ENCODE measurements around the gene UCP2.

Gene UCP2

DNA sequence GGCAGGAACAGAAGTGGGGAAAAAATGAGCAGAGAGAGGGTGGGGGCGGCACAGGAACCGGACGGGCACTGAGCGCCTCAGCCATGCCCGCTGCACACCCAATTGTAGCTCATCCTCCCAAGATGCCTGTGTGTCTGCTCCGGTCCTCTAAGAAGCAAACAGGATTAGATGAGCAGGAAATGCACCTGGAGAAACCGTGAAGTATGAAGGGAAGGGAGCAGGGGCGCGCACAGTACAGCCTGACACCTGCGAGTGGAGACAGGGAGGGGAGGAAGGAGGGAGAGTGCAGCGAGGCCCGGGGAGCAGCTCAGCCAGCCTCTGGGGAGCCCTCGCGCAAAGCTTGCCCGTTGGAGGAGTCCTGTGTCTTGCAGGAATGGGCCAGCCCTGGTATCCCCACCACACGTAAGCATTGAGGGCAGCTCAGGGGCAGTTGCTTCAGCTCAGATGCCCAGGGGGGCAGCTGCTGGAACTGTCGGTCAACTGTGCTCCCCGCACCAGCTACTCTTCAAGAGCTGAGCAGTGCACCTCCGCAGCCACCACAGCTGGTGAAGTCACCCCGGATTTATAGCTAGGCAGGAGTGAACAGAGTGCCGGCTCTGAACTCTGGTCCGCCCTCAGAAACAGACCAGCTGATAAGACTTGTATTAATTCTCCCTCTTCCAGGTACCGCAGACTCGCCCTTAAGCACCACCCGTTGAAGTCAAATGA is 24.8 kb downstream of the UCP2 start:
- no peak overlapping the region for H3K4me3 ChIP-seq (ENCODE audit: low read depth, low read length)
- DNase-seq (ENCODE audit: low read depth): no peak
- TF ChIP-seq CTCF (conservative IDR thresholded peaks at IDR 0.05; ENCODE audit: low read depth, low read length): no peak

DNA sequence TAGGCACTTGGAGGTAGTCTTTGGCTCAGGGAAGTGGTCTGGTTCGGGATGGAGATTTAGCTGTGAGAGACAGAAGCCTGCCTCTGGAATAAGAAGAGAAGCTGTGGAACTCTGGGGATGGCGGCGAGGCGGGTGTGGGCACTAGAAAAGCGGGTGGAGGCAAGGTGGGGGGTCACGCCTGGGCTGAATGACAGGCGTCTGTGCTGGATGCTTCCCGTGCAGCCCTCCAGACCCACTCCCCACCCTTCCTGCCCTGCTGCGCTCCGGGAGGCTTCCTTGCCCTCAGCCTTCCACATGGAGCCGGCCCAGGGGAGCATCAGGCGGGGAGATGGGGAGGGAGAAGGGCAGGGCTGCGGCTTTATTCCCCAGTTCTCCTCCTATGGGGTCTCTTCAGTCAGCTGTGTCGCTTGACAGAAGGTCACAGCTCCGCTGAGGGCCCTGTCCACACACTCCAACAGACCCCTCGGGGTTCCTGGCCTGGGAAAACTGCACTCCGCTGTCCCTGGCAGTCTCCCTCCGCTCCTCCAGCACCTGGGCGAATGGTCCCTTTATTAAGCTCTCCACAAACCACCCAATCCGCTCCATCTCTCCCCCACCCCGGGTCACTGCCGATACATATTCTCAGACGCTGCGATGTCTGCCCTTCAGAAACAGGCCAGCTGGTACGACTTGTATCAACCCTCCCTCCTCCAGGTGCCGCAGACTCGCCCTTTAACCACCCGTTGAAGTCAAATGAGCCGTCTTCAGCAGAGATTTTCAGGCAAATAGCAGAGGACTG is 25.6 kb downstream of the UCP2 start:
- H3K4me3 ChIP-seq (ENCODE audit: low read depth, low read length): no peak overlapping the region
- no peak for TF ChIP-seq CTCF (conservative IDR thresholded peaks at IDR 0.05; ENCODE audit: low read depth, low read length)
- DNase-seq (ENCODE audit: low read depth): no peak

DNA sequence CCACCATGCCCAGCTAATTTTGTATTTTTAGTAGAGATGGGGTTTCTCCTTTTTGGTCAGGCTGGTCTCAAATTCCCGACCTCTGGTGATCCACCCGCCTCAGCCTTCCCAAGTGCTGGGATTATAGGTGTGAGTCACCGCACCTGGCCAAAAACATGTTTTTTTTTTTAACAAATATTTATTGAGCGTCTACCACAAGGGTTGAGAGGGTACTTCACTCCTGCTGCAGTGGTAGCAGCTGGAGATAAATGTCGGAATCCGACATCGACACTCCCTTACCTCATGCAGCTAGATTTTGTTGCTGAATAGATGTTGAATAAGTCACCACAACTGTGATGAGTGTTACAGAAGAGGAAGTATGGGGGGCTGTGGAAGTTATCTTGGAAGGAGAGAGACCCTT is 30.8 kb downstream of the UCP2 start:
- no peak for TF ChIP-seq CTCF (conservative IDR thresholded peaks at IDR 0.05; ENCODE audit: low read depth, low read length)
- DNase-seq (ENCODE audit: low read depth): no peak
- no peak overlapping the region for H3K4me3 ChIP-seq (ENCODE audit: low read depth, low read length)

GRCh38 chr11:73950869-73951710 is 31.6 kb downstream of the UCP2 start, which contains the start of gene DNAJB13:
Gene DNAJB13 (plus strand): TSS chr11:73951026. CDS start chr11:73951070, 44 bp downstream.
- H3K4me3 ChIP-seq (ENCODE audit: low read depth, low read length): no peak within 1 kb of the TSS
- DNase-seq (ENCODE audit: low read depth): peak; percentile 68
- no peak for TF ChIP-seq CTCF (conservative IDR thresholded peaks at IDR 0.05; ENCODE audit: low read depth, low read length)

- no peak overlapping the region for H3K4me3 ChIP-seq (ENCODE audit: low read depth, low read length)
- no peak for TF ChIP-seq CTCF (conservative IDR thresholded peaks at IDR 0.05; ENCODE audit: low read depth, low read length)
- no peak for DNase-seq (ENCODE audit: low read depth)
Measured at GRCh38 chr11:73949912-73950311, 32.7 kb downstream of the UCP2 start.

DNA sequence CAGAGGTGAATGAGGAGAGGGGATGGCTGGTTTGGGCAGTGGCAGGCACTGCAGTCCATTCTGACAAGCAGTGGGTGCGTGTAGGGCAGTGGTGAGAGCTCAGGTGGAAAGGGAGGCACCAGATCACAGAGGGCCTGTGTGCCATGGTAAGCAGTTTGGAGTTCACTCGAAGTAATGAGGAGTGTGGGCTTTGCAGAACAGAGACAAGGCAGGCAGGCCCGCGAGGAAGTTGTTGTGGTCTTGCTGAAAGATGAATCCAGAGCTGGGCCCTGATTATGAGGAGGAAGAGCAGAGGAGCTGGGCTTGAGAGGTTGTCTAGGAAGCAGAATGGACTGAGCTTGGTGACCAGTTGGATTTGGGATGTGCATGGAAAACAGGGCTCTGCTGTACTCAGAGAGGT is 33.4 kb downstream of the UCP2 start:
- no peak for TF ChIP-seq CTCF (conservative IDR thresholded peaks at IDR 0.05; ENCODE audit: low read depth, low read length)
- H3K4me3 ChIP-seq (ENCODE audit: low read depth, low read length): no peak overlapping the region
- no peak for DNase-seq (ENCODE audit: low read depth)

Measured in choroid plexus epithelial cell (primary cell).